ENCODE data around the gene AMN. TPM values are rescaled to one million over a fixed set of nuclear protein-coding genes. Genes with fewer than 3 reads are reported as not detected.

Gene AMN
- total and polyA plus RNA-seq, 2 donors (not counting 1 experiment from before 2014, with no cell fraction given) = 11.5 to 15.0 TPM

- Histone ChIP-seq H3K36me3 (replicated peaks in 1 of 2; ENCODE audit: control extremely low read depth in 1 of 2, control insufficient read depth in 1 of 2, extremely low read depth in 1 of 2, insufficient read depth in 2 of 2, low read length in 1 of 2) (peaks cover 0 to 28% of the 10 kb centered on the region in 2 experiments), H3K4me3 (ENCODE audit: control extremely low read depth in 1 of 5, extremely low read depth in 1 of 5, insufficient read depth in 1 of 5, low read depth in 2 of 5, low read length in 4 of 5) (no peak overlapping the region), H3K79me2 (ENCODE audit: control insufficient read depth, insufficient read depth, low read length) (peaks cover 26% of the 10 kb centered on the region), H3K9me3 (ENCODE audit: control extremely low read depth in 1 of 3, control insufficient read depth in 2 of 3, insufficient read depth in 1 of 3, low read length in 2 of 3) (no peaks in the 10 kb centered on the region), H4K20me1 (ENCODE audit: control insufficient read depth, insufficient read depth, low read length, poor library complexity, severe bottlenecking) (peaks cover 12% of the 10 kb centered on the region), H3K4me2 (replicated peaks; ENCODE audit: low read depth, low read length, poor library complexity, severe bottlenecking) (no peak overlapping the region), H2AFZ (ENCODE audit: insufficient read depth, low read depth, low read length, poor library complexity, severe bottlenecking) (no peak overlapping the region), H3K27me3 (replicated peaks in 1 of 4; ENCODE audit: control extremely low read depth in 1 of 4, control insufficient read depth in 3 of 4, insufficient read depth in 4 of 4, low read length in 3 of 4) (no peaks in the 10 kb centered on the region), H3K27ac (ENCODE audit: low read length in 2 of 2) (no peak overlapping the region), H3K9ac (ENCODE audit: low read length) (no peak overlapping the region), H3K4me1 (ENCODE audit: control insufficient read depth in 2 of 2, insufficient read depth in 2 of 2, low read length in 2 of 2) (peaks cover 47 to 54% of the 10 kb centered on the region in 2 donors)
- ChIA-PET POLR2A (no interaction called here), CTCF (no interaction called here)
- no peak for TF ChIP-seq CTCF (IDR thresholded peaks at IDR 0.05)
- TF ChIP-seq EZH2 (IDR thresholded peaks at IDR 0.05; ENCODE audit: borderline replicate concordance, insufficient read depth, low read depth, low read length, poor library complexity, severe bottlenecking) = no peak
- DNase-seq (no peak), ATAC-seq (ENCODE audit: low read depth) (no peak)
- Mint-ChIP-seq H3K4me1 (peaks cover 54% of the 10 kb centered on the region), H3K4me3 (no peak overlapping the region), H3K27me3 (no peaks in the 10 kb centered on the region), H3K9me3 (ENCODE audit: insufficient read depth) (no peaks in the 10 kb centered on the region), H3K27ac (no peak overlapping the region)
- 97% methylated on average over 20 of the region's 21 CpGs for WGBS (ENCODE audit: insufficient coverage)
- intact Hi-C loops (cut with micrococcal nuclease) = no loop called here
These were observed 10.3 kb upstream of the AMN start for GRCh38 chr14:102911991-102912761.
